BLaER1 (cell line): ENCODE results near the gene GTF3C5.
"Not testable (repeated sequence)": the region's sequence is repeated elsewhere in the genome, so short reads cannot be mapped to it uniquely, and the experiment has no call there.

Experiments used
- H3K27ac ChIP-seq: shearing (Covaris generic); formaldehyde crosslinking; 2 replicates; pipeline ENCODE4 v1.8.1; 2022
- H3K27me3 ChIP-seq: shearing (Covaris generic); formaldehyde crosslinking; 2 replicates; pipeline ENCODE4 v1.8.1; 2022
- H3K36me3 ChIP-seq: shearing (Covaris generic); formaldehyde crosslinking; 2 replicates; pipeline ENCODE4 v1.8.1; 2022
- H3K4me1 ChIP-seq: shearing (Covaris generic); formaldehyde crosslinking; 2 replicates; pipeline ENCODE4 v1.8.1; 2022
- H3K4me2 ChIP-seq: shearing (Covaris generic); formaldehyde crosslinking; 2 replicates; pipeline ENCODE4 v1.8.1; 2022
- H3K4me3 ChIP-seq: shearing (Covaris generic); formaldehyde crosslinking; 2 replicates; pipeline ENCODE4 v1.8.1; 2022
- H3K9ac ChIP-seq: shearing (Covaris generic); formaldehyde crosslinking; 2 replicates; pipeline ENCODE4 v1.8.1; 2022
- H3K9me3 ChIP-seq: shearing (Covaris generic); formaldehyde crosslinking; 2 replicates; pipeline ENCODE4 v1.8.1; 2022
- H4K20me1 ChIP-seq: shearing (Covaris generic); formaldehyde crosslinking; 2 replicates; pipeline ENCODE4 v1.8.1; 2022
- Cebpa-rat ChIP-seq: shearing (Covaris generic); IDR thresholded peaks from 2 replicates; pipeline ENCODE4 v1.8.1; 2022

GTF3C5 gene

DNA sequence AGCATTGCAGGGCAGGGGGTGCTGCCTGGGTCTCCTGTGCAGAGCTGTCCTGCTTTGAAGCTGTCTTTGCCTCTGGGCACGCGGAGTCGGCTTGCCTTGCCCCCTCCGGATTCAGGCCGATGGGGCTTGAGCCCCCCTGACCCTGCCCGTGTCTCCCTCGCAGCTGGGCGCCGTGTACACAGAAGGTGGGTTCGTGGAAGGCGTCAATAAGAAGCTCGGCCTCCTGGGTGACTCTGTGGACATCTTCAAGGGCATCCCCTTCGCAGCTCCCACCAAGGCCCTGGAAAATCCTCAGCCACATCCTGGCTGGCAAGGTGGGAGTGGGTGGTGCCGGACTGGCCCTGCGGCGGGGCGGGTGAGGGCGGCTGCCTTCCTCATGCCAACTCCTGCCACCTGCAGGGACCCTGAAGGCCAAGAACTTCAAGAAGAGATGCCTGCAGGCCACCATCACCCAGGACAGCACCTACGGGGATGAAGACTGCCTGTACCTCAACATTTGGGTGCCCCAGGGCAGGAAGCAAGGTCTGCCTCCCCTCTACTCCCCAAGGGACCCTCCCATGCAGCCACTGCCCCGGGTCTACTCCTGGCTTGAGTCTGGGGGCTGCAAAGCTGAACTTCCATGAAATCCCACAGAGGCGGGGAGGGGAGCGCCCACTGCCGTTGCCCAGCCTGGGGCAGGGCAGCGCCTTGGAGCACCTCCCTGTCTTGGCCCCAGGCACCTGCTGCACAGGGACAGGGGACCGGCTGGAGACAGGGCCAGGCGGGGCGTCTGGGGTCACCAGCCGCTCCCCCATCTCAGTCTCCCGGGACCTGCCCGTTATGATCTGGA is 33.7 kb downstream of the GTF3C5 start:
- H3K4me3 ChIP-seq: no peak overlapping the region

DNA sequence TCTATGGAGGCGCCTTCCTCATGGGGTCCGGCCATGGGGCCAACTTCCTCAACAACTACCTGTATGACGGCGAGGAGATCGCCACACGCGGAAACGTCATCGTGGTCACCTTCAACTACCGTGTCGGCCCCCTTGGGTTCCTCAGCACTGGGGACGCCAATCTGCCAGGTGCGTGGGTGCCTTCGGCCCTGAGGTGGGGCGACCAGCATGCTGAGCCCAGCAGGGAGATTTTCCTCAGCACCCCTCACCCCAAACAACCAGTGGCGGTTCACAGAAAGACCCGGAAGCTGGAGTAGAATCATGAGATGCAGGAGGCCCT is 34.2 kb downstream of the GTF3C5 start:
- TF ChIP-seq Cebpa-rat: no peak
- no peak overlapping the region for H3K9ac ChIP-seq
- no peaks in the 10 kb centered on the region for H3K36me3 ChIP-seq
- peak overlapping the region; percentile 81 for H3K4me2 ChIP-seq
- no peak overlapping the region for H3K4me3 ChIP-seq
- no peaks in the 10 kb centered on the region for H3K27me3 ChIP-seq
- H3K27ac ChIP-seq: no peak overlapping the region
- peaks cover 19% of the 10 kb centered on the region; the same call in 1 of the 2 replicates for H4K20me1 ChIP-seq
- no peaks in the 10 kb centered on the region for H3K9me3 ChIP-seq
- H3K4me1 ChIP-seq: peaks cover 44% of the 10 kb centered on the region

More for the DNA sequence above, 33.7 kb downstream of the GTF3C5 start:
- Histone ChIP-seq H3K9me3 (no peaks in the 10 kb centered on the region), H3K4me1 (peaks cover 50% of the 10 kb centered on the region), H3K4me2 (peak overlapping the region; percentile 81), H3K27me3 (no peaks in the 10 kb centered on the region), H3K36me3 (no peaks in the 10 kb centered on the region), H3K27ac (no peak overlapping the region), H3K9ac (no peak overlapping the region), H4K20me1 (peaks cover 19% of the 10 kb centered on the region; the same call in 1 of the 2 replicates)
- no peak for TF ChIP-seq Cebpa-rat

DNA sequence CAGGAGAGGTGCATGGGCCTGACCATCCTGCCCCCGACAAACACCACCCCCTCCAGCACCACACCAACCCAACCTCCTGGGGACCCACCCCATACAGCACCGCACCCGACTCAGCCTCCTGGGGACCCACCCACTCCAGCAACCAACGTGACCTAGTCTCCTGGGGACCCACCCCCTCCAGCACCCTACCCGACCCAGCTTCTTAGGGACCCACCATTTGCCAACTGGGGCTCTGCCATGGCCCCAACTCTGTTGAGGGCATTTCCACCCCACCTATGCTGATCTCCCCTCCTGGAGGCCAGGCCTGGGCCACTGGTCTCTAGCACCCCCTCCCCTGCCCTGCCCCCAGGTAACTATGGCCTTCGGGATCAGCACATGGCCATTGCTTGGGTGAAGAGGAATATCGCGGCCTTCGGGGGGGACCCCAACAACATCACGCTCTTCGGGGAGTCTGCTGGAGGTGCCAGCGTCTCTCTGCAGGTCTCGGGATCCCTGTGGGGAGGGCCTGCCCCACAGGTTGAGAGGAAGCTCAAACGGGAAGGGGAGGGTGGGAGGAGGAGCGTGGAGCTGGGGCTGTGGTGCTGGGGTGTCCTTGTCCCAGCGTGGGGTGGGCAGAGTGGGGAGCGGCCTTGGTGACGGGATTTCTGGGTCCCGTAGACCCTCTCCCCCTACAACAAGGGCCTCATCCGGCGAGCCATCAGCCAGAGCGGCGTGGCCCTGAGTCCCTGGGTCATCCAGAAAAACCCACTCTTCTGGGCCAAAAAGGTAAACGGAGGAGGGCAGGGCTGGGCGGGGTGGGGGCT is 35.6 kb downstream of the GTF3C5 start:
- H3K27ac ChIP-seq: no peak overlapping the region
- H3K36me3 ChIP-seq: no peaks in the 10 kb centered on the region; the same call in 1 of the 2 replicates
- no peak overlapping the region for H3K9ac ChIP-seq
- H3K27me3 ChIP-seq: no peaks in the 10 kb centered on the region
- H3K4me1 ChIP-seq: peaks cover 31% of the 10 kb centered on the region
- H3K4me3 ChIP-seq: no peak overlapping the region
- no peak for TF ChIP-seq Cebpa-rat
- H3K9me3 ChIP-seq: no peaks in the 10 kb centered on the region
- peaks cover 19% of the 10 kb centered on the region; the same call in 1 of the 2 replicates for H4K20me1 ChIP-seq
- H3K4me2 ChIP-seq: no peak overlapping the region

DNA sequence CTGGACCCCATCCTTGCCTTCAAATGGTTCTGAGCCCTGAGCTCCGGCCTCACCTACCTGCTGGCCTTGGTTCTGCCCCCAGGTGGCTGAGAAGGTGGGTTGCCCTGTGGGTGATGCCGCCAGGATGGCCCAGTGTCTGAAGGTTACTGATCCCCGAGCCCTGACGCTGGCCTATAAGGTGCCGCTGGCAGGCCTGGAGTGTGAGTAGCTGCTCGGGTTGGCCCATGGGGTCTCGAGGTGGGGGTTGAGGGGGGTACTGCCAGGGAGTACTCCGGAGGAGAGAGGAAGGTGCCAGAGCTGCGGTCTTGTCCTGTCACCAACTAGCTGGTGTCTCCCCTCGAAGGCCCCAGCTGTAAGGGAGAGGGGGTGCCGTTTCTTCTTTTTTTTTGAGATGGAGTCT is 36.2 kb downstream of the GTF3C5 start:
- Histone ChIP-seq H4K20me1 (peaks cover 19% of the 10 kb centered on the region; the same call in 1 of the 2 replicates), H3K36me3 (no peaks in the 10 kb centered on the region; the same call in 1 of the 2 replicates), H3K27me3 (no peaks in the 10 kb centered on the region), H3K27ac (no peak overlapping the region), H3K9me3 (no peaks in the 10 kb centered on the region), H3K4me3 (no peak overlapping the region), H3K4me1 (peaks cover 29% of the 10 kb centered on the region), H3K9ac (no peak overlapping the region), H3K4me2 (no peak overlapping the region)
- no peak for TF ChIP-seq Cebpa-rat

DNA sequence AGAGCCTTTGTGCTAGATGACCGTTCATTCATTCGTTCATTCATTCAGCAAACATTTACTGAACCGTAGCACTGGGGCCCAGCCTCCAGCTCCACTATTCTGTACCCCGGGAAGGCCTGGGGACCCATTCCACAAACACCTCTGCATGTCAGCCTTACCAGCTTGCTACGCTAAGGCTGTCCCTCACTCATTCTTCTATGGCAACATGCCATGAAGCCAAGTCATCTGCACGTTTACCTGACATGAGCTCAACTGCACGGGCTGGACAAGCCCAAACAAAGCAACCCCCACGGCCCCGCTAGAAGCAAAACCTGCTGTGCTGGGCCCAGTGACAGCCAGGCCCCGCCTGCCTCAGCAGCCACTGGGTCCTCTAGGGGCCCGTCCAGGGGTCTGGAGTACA is 37.0 kb downstream of the GTF3C5 start:
- H3K27ac ChIP-seq: no peak overlapping the region; the same call in 1 of the 2 replicates
- peaks cover 35% of the 10 kb centered on the region for H3K4me1 ChIP-seq

DNA sequence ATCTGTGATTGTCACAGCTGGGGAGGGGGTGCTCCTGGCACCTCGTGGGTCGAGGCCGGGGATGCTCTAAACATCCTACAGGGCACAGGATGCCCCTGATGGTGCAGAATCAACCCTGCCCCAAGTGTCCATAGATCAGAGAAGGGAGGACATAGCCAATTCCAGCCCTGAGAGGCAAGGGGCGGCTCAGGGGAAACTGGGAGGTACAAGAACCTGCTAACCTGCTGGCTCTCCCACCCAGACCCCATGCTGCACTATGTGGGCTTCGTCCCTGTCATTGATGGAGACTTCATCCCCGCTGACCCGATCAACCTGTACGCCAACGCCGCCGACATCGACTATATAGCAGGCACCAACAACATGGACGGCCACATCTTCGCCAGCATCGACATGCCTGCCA is 37.6 kb downstream of the GTF3C5 start:
- not testable (repeated sequence) for H3K27ac ChIP-seq, H3K27me3 ChIP-seq, H3K9me3 ChIP-seq, H3K36me3 ChIP-seq, H3K4me2 ChIP-seq, H3K9ac ChIP-seq, H3K4me3 ChIP-seq
- Histone ChIP-seq H3K4me1 (peaks cover 35% of the 10 kb centered on the region), H4K20me1 (peaks cover 14% of the 10 kb centered on the region; the same call in 1 of the 2 replicates)

More for the DNA sequence above, 37.0 kb downstream of the GTF3C5 start:
- no peaks in the 10 kb centered on the region for H3K27me3 ChIP-seq
- TF ChIP-seq Cebpa-rat: no peak
- no peak overlapping the region for H3K4me2 ChIP-seq
- peaks cover 19% of the 10 kb centered on the region; the same call in 1 of the 2 replicates for H4K20me1 ChIP-seq
- no peaks in the 10 kb centered on the region for H3K9me3 ChIP-seq
- H3K36me3 ChIP-seq: no peaks in the 10 kb centered on the region; the same call in 1 of the 2 replicates
- no peak overlapping the region for H3K9ac ChIP-seq
- no peak overlapping the region for H3K4me3 ChIP-seq

DNA sequence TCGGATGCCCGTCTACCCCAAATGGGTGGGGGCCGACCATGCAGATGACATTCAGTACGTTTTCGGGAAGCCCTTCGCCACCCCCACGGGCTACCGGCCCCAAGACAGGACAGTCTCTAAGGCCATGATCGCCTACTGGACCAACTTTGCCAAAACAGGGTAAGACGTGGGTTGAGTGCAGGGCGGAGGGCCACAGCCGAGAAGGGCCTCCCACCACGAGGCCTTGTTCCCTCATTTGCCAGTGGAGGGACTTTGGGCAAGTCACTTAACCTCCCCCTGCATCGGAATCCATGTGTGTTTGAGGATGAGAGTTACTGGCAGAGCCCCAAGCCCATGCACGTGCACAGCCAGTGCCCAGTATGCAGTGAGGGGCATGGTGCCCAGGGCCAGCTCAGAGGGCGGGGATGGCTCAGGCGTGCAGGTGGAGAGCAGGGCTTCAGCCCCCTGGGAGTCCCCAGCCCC is 39.7 kb downstream of the GTF3C5 start:
- H3K4me2 ChIP-seq, H3K27ac ChIP-seq, H3K36me3 ChIP-seq, H3K4me3 ChIP-seq, H3K9ac ChIP-seq, H3K27me3 ChIP-seq, H4K20me1 ChIP-seq, H3K9me3 ChIP-seq: not testable (repeated sequence)
- H3K4me1 ChIP-seq: peaks cover 22% of the 10 kb centered on the region

DNA sequence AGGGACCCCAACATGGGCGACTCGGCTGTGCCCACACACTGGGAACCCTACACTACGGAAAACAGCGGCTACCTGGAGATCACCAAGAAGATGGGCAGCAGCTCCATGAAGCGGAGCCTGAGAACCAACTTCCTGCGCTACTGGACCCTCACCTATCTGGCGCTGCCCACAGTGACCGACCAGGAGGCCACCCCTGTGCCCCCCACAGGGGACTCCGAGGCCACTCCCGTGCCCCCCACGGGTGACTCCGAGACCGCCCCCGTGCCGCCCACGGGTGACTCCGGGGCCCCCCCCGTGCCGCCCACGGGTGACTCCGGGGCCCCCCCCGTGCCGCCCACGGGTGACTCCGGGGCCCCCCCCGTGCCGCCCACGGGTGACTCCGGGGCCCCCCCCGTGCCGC is 40.2 kb downstream of the GTF3C5 start:
- H3K27ac ChIP-seq, H3K4me3 ChIP-seq, H4K20me1 ChIP-seq, H3K9ac ChIP-seq, H3K27me3 ChIP-seq, H3K36me3 ChIP-seq, H3K4me2 ChIP-seq, H3K9me3 ChIP-seq: not testable (repeated sequence)
- H3K4me1 ChIP-seq: peaks cover 22% of the 10 kb centered on the region

DNA sequence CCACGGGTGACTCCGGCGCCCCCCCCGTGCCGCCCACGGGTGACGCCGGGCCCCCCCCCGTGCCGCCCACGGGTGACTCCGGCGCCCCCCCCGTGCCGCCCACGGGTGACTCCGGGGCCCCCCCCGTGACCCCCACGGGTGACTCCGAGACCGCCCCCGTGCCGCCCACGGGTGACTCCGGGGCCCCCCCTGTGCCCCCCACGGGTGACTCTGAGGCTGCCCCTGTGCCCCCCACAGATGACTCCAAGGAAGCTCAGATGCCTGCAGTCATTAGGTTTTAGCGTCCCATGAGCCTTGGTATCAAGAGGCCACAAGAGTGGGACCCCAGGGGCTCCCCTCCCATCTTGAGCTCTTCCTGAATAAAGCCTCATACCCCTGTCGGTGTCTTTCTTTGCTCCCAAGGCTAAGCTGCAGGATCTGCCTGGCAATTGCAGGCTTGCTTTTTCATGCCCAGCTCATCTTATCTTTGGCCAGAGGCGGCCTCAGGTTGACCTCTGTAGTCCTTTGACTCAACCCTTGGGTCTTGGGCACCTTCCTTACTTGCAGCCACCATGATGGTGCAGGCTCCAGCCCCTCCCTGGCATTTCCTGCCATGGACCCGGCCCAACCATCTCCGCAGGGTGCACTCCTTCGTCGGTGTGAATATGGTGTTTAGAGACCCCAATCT is 40.8 kb downstream of the GTF3C5 start:
- no peak for TF ChIP-seq Cebpa-rat
- H3K9ac ChIP-seq: no peak overlapping the region
- H3K36me3 ChIP-seq: no peaks in the 10 kb centered on the region; the same call in 1 of the 2 replicates
- 0 out of 2 replicates have a peak overlapping the region, but pooled peaks have one; percentile 43 for H3K4me2 ChIP-seq
- no peaks in the 10 kb centered on the region for H3K27me3 ChIP-seq
- H3K4me3 ChIP-seq: no peak overlapping the region
- no peaks in the 10 kb centered on the region for H4K20me1 ChIP-seq
- no peaks in the 10 kb centered on the region for H3K9me3 ChIP-seq
- no peak overlapping the region for H3K27ac ChIP-seq
- H3K4me1 ChIP-seq: peaks cover 22% of the 10 kb centered on the region

DNA sequence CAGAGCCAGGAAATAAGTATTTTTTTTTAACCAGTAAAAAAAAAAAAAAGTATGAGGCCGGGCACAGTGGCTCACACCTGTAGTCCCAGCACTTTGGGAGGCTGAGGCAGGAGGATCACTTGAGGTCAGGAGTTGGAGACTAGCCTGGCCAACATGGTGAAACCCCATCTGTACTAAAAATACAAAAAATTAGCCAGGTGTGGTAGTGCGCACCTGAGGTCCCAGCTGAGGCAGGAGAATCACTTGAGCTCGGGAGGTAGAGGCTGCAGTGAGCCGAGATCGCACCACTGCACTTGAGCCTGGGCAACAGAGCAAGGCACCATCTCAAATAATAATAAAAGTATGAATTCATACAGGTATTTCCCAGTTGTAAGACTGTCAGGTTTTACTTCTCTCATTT is 41.4 kb downstream of the GTF3C5 start:
- H3K36me3 ChIP-seq, H3K27me3 ChIP-seq, H3K9ac ChIP-seq, H3K4me3 ChIP-seq, H3K9me3 ChIP-seq, H3K27ac ChIP-seq, H4K20me1 ChIP-seq: not testable (repeated sequence)
- H3K4me1 ChIP-seq: peaks cover 22% of the 10 kb centered on the region
- peak overlapping the region; percentile 43; the same call in 1 of the 2 replicates for H3K4me2 ChIP-seq
